IPS-18c (cell line): ENCODE measurements around the gene KIF20B.
"Not testable (repeated sequence)": the region's sequence is repeated elsewhere in the genome, so short reads cannot be mapped to it uniquely, and the experiment has no call there.

Source experiments
- H3K4me3 ChIP-seq: 2 replicates; pipeline ENCODE4 v1.7.0; 2013; ENCODE audit warnings: low read depth, mild to moderate bottlenecking, low read length, moderate library complexity; ENCODE audit not compliant: insufficient read depth
- H3K9me3 ChIP-seq: one replicate; pipeline ENCODE4 v1.6.1; 2013; ENCODE audit warnings: mild to moderate bottlenecking, low read length, moderate library complexity; ENCODE audit not compliant: control insufficient read depth, insufficient read depth

The KIF20B gene

DNA sequence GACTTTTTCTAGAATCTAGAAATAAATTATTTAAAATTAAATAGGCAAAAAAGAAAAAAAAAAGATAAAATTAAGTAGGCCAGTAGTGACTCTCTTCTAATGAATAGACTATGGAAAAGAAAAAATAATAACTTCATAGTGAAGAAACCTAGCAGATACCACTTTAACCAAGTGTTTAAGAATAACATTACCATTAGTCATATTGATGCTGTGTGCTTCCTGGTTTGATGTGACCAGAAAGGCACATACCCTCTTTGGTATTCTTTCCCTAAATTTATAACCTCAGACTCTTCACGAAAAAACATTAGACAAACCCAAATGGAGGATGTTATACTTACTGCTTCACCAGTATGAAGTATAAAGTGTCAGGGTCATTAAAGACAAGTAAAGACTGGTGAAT, 42.6 kb downstream of the KIF20B start:
- Histone ChIP-seq H3K9me3 (no peaks in the 10 kb centered on the region), H3K4me3 (no peak overlapping the region)

DNA sequence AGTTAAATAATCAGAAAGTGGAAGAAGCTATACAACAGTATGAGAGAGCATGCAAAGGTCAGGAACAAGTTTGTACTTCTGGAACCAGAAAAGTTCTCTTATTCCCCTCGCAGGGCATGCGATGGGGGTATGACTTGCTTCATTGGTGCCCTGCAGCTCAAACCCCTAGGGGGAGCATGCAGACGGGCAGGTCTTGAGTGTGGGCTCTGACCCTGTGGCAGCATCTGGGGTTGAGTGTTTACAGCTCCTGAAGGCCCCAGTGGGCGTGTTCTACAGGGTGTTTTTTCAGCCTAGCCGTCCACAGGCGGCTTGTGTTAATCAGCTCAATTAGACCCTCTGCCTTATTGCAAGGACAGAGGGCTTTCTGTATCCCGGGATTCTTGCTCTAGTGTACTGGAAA, 44.5 kb downstream of the KIF20B start:
- Histone ChIP-seq H3K4me3 (no peak overlapping the region), H3K9me3 (no peaks in the 10 kb centered on the region)

DNA sequence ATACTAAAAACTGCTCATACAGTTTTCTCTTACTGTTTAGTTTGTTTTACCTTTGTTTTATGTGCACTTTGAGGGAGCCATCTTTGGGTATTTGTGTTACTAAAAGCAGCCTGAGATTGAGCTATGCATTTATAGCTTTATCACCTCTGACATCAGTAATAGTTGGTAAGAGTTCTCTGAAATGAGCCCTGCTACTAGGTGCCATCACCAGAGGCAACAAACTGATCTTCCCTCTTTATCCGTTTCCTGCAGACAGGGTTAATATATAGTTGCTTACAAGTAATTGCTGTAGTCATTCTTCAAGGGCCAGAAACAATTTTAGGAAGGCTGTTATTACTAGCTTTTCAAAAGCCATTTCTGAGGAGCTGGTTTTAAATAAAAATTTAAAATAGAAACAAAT, 49.1 kb downstream of the KIF20B start:
- Histone ChIP-seq H3K9me3 (no peaks in the 10 kb centered on the region), H3K4me3 (no peak overlapping the region)

DNA sequence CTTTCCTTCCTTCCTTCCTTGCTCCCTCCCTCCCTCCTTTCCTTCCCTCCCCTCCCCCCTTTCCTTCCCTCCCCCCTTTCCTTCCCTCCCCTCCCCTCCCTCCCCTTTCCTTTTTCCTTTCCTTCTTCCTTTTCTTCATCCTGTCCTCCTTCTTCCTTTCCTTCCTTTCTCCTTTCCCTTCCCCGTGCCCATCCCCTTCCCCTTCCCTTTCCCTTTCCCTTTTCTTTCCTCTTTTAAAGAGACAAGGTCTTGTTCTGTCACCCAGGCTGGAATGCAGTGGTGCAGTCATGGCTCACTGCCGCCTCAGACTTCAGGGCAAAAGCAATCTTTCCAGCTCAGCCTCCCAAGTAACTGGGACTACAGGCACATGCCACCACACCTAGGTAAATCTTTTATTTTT, 54.0 kb downstream of the KIF20B start:
- Histone ChIP-seq H3K9me3 (no peaks in the 10 kb centered on the region), H3K4me3 (no peak overlapping the region)

DNA sequence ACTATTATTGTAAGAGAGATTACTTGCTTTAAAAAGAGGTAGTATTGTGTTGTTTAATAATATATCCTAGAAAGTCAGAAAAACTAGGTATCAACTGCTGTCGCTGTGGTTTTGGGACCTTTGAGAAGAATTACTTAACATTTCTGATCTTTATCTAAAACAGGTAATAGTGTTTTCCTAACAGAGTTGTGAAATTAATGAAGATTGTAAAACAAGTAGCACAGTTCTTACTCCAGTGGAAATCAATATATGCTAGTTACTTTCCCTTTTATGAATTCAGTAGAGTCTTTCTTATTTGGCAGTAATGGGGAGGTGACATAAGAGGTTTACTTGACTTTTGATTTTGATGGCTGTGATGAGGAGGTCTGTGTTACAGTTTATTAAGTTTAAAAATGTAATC, 58.1 kb downstream of the KIF20B start:
- no peaks in the 10 kb centered on the region for H3K9me3 ChIP-seq
- H3K4me3 ChIP-seq = no peak overlapping the region

DNA sequence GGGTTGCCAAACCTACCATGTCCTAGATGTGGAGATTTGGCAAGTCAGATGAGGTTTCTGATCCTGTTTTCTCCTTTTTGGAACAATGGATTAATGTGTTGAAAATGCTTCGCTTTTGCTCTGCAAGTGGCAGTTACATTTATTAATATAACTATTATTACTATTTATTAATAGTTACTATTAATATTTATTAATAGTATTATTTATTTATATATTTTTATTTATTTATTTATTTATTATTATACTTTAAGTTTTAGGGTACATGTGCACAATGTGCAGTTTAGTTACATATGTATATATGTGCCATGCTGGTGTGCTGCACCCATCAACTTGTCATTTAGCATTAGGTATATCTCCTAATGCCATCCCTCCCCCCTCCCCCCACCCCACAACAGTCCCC, 62.3 kb downstream of the KIF20B start:
- H3K4me3 ChIP-seq, H3K9me3 ChIP-seq: not testable (repeated sequence)

DNA sequence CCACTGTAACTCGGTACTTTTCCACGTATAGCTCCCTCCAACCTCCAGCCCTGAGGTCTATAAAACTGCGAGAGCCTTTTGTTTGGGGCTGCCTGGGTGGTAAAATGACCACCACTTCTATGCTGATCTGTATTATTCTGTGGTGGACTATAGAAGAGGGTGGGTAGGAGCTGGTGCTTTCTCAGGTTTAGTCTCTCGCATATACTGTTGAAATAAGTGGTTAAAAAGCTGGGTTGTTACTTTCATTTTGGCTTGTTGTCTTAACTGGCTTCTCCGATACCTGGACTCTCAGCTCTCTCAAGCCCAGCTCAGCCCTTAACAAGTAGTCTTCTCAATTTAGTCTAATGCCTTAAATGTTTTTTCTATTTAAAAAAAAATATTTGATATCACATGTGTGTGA, 70.3 kb downstream of the KIF20B start:
- no peak overlapping the region for H3K4me3 ChIP-seq
- H3K9me3 ChIP-seq = no peaks in the 10 kb centered on the region

DNA sequence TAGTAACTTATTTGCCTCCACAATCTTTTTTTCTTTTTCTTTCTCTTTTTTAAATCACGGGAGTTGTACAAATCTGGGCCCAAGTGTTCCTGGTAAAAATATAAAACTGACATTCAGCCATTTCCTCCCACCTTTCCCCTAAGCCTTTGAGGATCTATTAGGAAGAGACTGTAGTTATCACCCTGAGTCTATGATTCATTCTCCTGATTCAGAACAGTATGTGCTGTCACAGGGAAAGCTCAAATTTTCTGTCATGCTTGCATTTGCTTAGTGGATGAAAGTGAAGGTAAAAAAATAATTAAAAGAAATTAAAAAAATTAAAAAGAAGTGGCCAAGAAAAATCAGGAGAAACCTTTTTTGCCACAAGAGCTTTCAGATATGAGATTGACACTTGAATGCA, 71.7 kb downstream of the KIF20B start:
- no peak overlapping the region for H3K4me3 ChIP-seq
- H3K9me3 ChIP-seq = no peaks in the 10 kb centered on the region

DNA sequence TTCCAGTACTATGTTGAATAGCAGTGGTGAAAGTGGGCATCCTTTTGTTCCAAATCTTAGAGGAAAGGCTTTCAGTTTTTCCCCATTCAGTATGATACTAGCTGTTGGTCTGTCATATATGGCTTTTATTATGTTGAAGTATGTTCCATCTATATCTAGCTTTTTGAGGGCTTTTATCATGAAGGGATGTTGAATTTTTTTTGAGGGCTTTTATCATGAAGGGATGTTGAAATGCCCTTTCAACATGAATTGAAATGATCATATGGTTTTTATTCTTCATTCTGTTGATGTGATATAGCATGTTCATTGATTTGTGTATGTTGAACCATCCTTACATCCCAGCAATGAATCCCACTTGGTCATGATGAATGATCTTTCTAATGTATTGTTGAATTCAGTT, 75.3 kb downstream of the KIF20B start:
- H3K9me3 ChIP-seq = no peaks in the 10 kb centered on the region

DNA sequence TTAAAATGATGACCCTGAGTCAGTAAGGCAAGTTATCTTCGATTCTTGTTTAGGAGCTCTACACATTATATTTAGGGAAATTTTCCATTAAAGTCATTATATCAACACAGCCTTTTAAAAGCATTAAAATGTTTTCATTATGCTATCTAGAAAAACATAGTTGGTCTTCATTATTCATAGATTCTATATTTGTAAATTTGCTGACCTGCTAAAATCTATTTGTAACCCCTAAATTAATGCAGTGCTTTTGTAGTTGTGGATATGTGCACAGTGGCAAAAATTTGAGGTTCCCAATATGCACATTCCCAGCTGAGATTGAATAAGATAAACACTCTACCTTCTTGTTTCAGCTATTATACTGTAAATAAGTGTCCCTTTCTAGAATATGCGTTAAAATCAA, 81.1 kb downstream of the KIF20B start:
- Histone ChIP-seq H3K4me3 (no peak overlapping the region), H3K9me3 (no peaks in the 10 kb centered on the region)

More for the DNA sequence above, 75.3 kb downstream of the KIF20B start:
- no peak overlapping the region for H3K4me3 ChIP-seq

DNA sequence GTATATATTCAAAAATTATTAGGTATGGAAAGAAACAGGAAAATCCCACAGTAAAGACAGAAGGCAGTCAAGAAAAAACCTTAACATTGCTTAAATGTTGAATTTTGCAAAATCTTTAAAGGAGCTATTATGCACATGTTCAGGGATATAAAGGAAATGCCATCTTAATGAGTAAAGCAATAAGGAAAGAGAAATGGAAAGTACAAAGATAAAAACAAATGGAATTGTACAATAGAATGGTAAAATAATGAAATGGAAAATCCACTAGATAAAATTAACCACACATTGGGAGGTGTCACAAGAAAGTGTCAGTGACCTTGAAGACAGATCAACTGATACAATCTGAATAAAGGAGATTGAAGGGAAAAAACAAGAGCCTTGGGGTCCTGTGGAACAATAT, 82.0 kb downstream of the KIF20B start:
- H3K4me3 ChIP-seq = no peak overlapping the region
- no peaks in the 10 kb centered on the region for H3K9me3 ChIP-seq

DNA sequence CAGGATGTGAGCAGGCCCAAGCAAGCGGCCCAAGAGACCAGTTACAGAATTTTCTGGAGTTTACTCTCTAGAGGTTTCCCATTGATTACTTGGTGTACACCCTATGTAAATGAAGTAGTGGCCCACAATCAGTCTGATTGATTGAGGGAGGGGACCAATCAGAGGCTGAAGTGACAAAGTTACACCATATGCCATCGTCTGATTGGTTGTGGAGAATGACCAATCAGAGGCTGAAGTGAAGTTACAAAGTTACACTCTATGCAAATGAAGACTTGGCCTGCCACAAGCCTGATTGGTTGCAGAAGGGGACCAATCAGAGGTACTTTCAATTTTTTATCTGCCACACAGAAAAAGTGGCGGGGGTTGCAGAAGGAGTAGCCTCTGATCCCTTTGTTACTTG, 83.7 kb downstream of the KIF20B start:
- Histone ChIP-seq H3K9me3 (no peaks in the 10 kb centered on the region), H3K4me3 (no peak overlapping the region)

DNA sequence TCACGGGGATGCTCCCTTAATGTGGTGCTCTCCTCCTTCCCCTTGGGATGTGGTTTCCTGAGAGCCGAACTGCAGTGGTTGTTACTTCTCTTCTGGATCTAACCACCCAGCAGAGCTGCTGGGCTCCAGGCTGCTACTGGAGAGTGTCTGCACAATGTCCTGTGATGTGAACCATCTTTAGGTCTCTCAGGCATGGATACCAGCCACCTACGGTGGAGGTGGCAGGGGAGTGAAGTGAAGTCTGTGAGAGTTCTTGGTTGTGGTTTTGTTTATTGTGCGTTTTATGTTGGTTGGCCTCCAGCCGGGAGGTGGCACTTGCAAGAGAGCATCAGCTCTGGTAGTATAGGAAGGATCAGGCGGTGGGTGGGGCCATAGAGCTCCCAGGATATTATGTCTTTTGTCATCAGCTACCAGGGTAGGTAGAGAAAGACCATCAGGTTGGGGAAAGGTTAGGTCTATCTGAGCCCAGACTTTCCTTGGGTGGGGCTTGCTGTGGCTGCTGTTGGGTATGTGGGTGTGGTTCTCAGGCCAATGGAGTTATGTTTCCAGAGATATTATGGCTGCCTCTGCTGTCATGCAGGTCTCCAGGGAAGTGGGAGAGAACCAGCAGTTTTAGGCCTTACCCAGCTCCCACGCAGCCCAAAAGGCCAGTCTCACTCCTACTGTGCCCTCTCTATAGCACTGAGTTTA, 87.9 kb downstream of the KIF20B start:
- H3K9me3 ChIP-seq = no peaks in the 10 kb centered on the region
- no peak overlapping the region for H3K4me3 ChIP-seq

DNA sequence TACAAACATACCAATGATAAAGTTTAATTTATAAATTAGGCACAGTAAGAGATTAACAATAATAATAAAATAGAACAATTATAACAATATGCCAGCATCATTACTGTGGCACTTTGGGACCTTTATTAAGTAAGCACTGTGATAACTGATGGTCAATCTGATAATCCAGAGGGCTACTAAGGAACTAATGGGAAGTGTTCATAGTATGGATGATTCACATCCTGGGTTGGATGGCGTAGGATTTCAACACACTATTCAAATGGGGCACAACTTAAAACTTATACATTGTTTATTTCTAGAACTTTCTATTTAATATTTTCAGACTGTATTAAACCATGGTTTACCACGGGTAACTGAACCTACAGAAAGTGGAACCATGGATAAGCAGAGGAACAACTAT, 90.8 kb downstream of the KIF20B start:
- Histone ChIP-seq H3K9me3 (no peaks in the 10 kb centered on the region), H3K4me3 (no peak overlapping the region)

DNA sequence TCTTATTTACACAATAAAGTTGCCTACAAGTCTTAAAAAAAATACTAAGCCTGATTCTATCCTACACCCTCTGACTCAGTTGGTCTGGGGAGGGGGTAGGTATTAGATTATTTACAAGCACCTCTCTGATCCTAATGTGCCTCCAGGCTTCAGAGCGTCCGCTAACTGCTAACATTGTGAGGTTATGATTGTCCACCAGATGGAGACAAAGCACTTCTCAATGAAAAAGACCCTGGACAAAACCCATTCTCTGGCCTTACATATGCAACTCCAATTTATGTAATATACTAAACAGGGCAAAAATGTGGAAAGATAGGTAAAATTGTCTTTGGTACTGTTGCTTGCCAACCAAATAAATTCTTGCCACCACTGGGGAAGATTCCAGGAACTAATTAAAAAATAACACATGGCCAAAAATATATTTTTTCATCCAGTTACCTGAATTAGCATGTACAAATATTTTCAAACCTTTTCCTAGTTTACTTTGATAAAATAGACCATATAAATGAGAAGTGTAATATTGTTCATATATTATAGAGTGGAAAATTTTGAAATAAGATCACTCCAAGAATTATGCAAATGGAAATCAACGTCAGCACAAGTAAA, 92.4 kb downstream of the KIF20B start:
- Histone ChIP-seq H3K4me3 (no peak overlapping the region), H3K9me3 (no peaks in the 10 kb centered on the region)

DNA sequence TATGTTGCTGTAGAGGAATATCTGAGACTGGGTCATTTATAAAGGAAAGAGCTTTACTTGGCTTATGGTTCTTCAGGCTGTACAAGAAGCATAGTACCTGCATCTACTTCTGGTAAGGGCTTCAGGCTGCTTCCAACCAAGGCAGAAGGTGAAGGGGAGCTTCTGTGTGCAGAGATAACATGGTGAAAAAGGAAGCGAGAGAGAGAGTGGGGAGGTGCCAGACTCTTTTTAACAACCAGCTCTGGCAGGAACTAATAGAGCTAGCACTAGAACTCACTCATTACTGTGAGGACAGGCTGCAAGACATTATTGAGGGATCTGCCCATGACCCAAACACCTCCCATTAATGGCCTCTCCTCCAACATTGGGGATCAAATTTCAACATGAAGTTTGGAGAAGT, 94.5 kb downstream of the KIF20B start:
- no peak overlapping the region for H3K4me3 ChIP-seq
- H3K9me3 ChIP-seq = no peaks in the 10 kb centered on the region

DNA sequence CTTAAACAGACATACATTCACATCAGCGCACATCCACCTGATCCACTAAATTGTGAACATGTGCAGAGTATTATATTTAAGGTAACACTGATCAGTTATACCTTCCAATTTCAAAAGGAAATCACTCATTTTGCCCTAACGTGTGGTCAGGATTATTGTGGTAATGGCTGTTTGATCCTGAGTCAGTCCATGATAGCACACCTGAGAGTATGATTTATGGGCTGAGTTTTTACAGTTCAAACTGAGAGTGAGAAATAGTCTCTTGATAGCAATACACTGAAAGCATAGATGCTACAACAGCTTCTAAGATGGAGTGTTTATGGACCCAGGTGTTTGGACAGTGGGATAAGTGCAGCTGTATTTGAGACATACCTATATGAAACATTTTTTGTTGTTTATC, 96.7 kb downstream of the KIF20B start:
- H3K9me3 ChIP-seq = no peaks in the 10 kb centered on the region
- no peak overlapping the region for H3K4me3 ChIP-seq

DNA sequence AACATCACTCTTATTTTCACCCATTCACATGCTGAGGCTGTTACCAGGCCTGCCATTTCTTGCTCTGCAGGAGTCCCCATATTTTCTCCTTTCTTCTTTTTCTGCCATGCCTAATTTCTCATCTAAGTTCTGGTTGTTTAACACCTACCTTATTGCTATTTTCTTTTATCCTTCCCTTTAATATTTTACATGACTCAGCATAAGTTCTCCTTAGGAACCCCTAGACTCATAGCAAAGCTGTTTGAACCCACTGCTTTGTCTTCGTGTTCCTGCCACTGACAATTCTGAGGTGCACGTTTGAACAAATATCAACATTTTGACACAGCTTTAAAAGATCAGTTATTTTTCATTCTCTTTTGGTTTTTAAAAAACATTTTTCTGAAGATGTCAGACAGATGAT, 98.2 kb downstream of the KIF20B start:
- Histone ChIP-seq H3K4me3 (no peak overlapping the region), H3K9me3 (no peaks in the 10 kb centered on the region)

DNA sequence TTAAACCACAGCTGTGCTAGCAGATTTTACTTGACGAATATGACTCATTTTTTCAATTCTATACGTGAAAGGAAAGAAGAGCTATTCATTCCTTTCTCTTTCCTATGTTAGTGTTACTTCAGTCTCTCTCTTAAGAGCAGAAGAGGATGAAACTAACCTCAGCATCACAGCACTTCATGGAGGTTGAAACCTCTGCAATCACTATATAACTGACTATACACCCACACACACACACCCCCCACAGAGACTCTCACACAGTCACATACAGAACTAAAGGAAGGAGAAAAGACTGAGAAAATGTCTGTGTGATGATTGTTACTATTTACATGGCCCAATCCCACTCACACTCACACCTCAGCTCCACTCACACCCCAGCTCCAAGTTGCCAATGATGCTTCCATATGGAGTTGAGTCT, 104.2 kb downstream of the KIF20B start:
- Histone ChIP-seq H3K9me3 (no peaks in the 10 kb centered on the region), H3K4me3 (no peak overlapping the region)
